ENCODE results near the gene DNASE2. TPM values are rescaled to one million over a fixed set of nuclear protein-coding genes. Genes with fewer than 3 reads are reported as not detected.
"Not testable (repeated sequence)": the region's sequence is repeated elsewhere in the genome, so short reads cannot be mapped to it uniquely, and the experiment has no call there.

The DNASE2 gene
- total RNA-seq, 1 experiment from 2014 or later: 64.4 TPM

GRCh38 chr19:12864721-12865715 is 16.2 kb downstream of the DNASE2 start:
- DNase-seq (ENCODE audit: low spot score): no peak

- DNase-seq (ENCODE audit: low spot score): no peak
These were observed 17.1 kb downstream of the DNASE2 start for GRCh38 chr19:12864143-12864542.

GRCh38 chr19:12859546-12859945 is 21.7 kb downstream of the DNASE2 start:
- DNase-seq (ENCODE audit: low spot score): no peak

GRCh38 chr19:12858041-12858928 is 23.0 kb downstream of the DNASE2 start:
- no peak for DNase-seq (ENCODE audit: low spot score)

GRCh38 chr19:12856653-12857052 is 24.6 kb downstream of the DNASE2 start:
- DNase-seq (ENCODE audit: low spot score): no peak

GRCh38 chr19:12847159-12848139 is 33.8 kb downstream of the DNASE2 start:
- DNase-seq (ENCODE audit: low spot score): peak; percentile 87

GRCh38 chr19:12846613-12847012 is 34.6 kb downstream of the DNASE2 start:
- not testable (repeated sequence) for DNase-seq (ENCODE audit: low spot score)

GRCh38 chr19:12843999-12844732 is 37.1 kb downstream of the DNASE2 start:
- DNase-seq (ENCODE audit: low spot score): peak; percentile 4

GRCh38 chr19:12843328-12843727 is 37.9 kb downstream of the DNASE2 start:
- DNase-seq (ENCODE audit: low spot score): peak; percentile 4

- DNase-seq (ENCODE audit: low spot score): no peak
These were observed 38.7 kb downstream of the DNASE2 start for GRCh38 chr19:12842511-12842910.

- DNase-seq (ENCODE audit: low spot score): no peak
These were observed 40.2 kb downstream of the DNASE2 start for GRCh38 chr19:12841094-12841493.

- DNase-seq (ENCODE audit: low spot score): peak; percentile 27
These were observed 40.9 kb downstream of the DNASE2 start for GRCh38 chr19:12840091-12841079.

GRCh38 chr19:12838886-12839756 is 42.1 kb downstream of the DNASE2 start:
- DNase-seq (ENCODE audit: low spot score): peak; percentile 7

- peak; percentile 27 for DNase-seq (ENCODE audit: low spot score)
These were observed 42.9 kb downstream of the DNASE2 start, which contains the start of gene MAST1 for GRCh38 chr19:12838182-12838885. Gene MAST1, plus strand, starts transcription at chr19:12838515. Its CDS starts 58 bp downstream, at chr19:12838573.

- peak; percentile 5 for DNase-seq (ENCODE audit: low spot score)
These were observed 44.0 kb downstream of the DNASE2 start for GRCh38 chr19:12837225-12837624.

GRCh38 chr19:12836529-12836863 is 44.8 kb downstream of the DNASE2 start:
- DNase-seq (ENCODE audit: low spot score): no peak

- peak; percentile 5 for DNase-seq (ENCODE audit: low spot score)
These were observed 46.1 kb downstream of the DNASE2 start for GRCh38 chr19:12834976-12835757.

Measured in H4 (cell line).